Measurements from ENCODE around the gene HOXC5. TPM values are rescaled to one million over a fixed set of nuclear protein-coding genes. Genes with fewer than 3 reads are reported as not detected.

HOXC5 gene
- total and polyA plus RNA-seq, 5 experiments from 2014 or later = not detected

GRCh38 chr12:54056110-54056509, 23.3 kb downstream of the HOXC5 start:
- DNase-seq (no peak), ATAC-seq (no peak)
- Mint-ChIP-seq H3K9me3 (no peaks in the 10 kb centered on the region), H3K4me1 (peaks cover 12 to 29% (median 29%) of the 10 kb centered on the region in 4 donors), H3K27ac (no peak overlapping the region), H3K27me3 (peaks cover 32 to 83% (median 73%) of the 10 kb centered on the region in 5 donors), H3K36me3 (peaks cover 0 to 1% (median 0%) of the 10 kb centered on the region in 3 donors), H3K4me3 (no peak overlapping the region)
- POLR2A ChIA-PET = no interaction called here

- no peak for ATAC-seq
- Mint-ChIP-seq H3K4me1 (peaks cover 7 to 13% (median 10%) of the 10 kb centered on the region in 4 donors), H3K4me3 (no peak overlapping the region), H3K27me3 (peaks cover 35 to 83% (median 74%) of the 10 kb centered on the region in 5 donors), H3K36me3 (peaks cover 0 to 1% (median 0%) of the 10 kb centered on the region in 3 donors), H3K9me3 (no peaks in the 10 kb centered on the region), H3K27ac (no peak overlapping the region)
- no peak for DNase-seq
- POLR2A ChIA-PET = no interaction called here
These were observed 25.4 kb downstream of the HOXC5 start for GRCh38 chr12:54058128-54058768.

DNA sequence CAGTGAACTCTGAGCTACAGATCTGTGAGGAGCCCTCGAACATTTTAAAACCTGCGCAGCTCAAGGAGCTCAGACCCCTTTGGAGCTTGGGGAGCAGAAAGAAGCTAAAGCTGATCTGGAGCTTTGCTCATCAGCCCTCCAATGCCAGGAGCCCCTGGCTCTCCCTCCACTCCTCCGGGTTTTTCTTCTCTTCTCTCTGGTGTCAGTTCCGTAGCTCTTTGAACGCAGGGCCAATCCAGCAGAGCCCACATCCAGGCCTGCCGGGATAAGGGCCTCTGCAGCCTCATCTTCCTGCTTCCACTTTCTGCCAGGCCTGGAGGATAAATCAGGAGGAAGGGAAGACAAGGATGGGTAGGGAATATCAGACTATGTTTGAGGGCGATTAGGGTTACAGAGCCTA, 26.8 kb downstream of the HOXC5 start:
- Mint-ChIP-seq H3K36me3 (peaks cover 0 to 1% (median 0%) of the 10 kb centered on the region in 3 donors), H3K4me3 (no peak overlapping the region), H3K27ac (no peak overlapping the region), H3K4me1 (peaks cover 2 to 4% (median 3%) of the 10 kb centered on the region in 4 donors), H3K9me3 (no peaks in the 10 kb centered on the region), H3K27me3 (peaks cover 36 to 84% (median 75%) of the 10 kb centered on the region in 5 donors)
- no peak for ATAC-seq
- no peak for DNase-seq
- POLR2A ChIA-PET = interaction anchor here (0.7 kb wide), 1 partner anchor 68 kb away, joined by 7 read pairs; no protein-coding TSS in a partner anchor

GRCh38 chr12:54060174-54060974, 27.5 kb downstream of the HOXC5 start:
- H3K4me3 Mint-ChIP-seq = no peak overlapping the region
- H3K9me3 Mint-ChIP-seq = no peaks in the 10 kb centered on the region
- POLR2A ChIA-PET = no interaction called here
- ATAC-seq (no peak), DNase-seq (no peak)
- H3K27ac Mint-ChIP-seq = no peak overlapping the region
- H3K36me3 Mint-ChIP-seq = peaks cover 0 to 1% (median 0%) of the 10 kb centered on the region in 3 donors
- peaks cover 0 to 3% (median 0%) of the 10 kb centered on the region in 4 donors for H3K4me1 Mint-ChIP-seq
- peaks cover 34 to 77% (median 72%) of the 10 kb centered on the region in 5 donors for H3K27me3 Mint-ChIP-seq

GRCh38 chr12:54060975-54061778, 28.3 kb downstream of the HOXC5 start:
- peaks cover 38 to 80% (median 73%) of the 10 kb centered on the region in 5 donors for H3K27me3 Mint-ChIP-seq
- peaks cover 0 to 1% (median 0%) of the 10 kb centered on the region in 4 donors for H3K4me1 Mint-ChIP-seq
- H3K4me3 Mint-ChIP-seq = no peak overlapping the region
- ATAC-seq (no peak), DNase-seq (no peak)
- no peaks in the 10 kb centered on the region for H3K9me3 Mint-ChIP-seq
- H3K27ac Mint-ChIP-seq = no peak overlapping the region
- H3K36me3 Mint-ChIP-seq = peaks cover 0 to 1% (median 0%) of the 10 kb centered on the region in 3 donors
- POLR2A ChIA-PET = no interaction called here

DNA sequence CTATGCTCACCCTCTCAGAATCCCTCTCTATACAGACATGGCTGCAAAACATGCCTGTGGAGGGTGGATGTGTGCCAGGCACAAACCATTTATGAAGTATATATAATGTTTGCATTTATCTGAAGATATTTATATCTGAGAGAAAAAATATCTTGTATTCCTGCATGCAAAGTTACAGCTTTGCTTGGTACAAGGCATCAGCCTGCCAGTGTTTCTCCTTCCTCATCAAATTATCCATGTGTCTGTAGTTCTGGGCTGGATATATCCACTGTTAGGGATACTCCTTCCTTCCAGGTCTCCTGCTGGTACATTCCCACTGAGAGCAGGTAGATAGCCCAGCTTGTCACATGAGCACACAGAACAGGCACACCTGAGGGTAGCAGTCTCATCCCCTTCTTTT, 32.8 kb downstream of the HOXC5 start:
- Mint-ChIP-seq H3K27ac (no peak overlapping the region), H3K36me3 (no peaks in the 10 kb centered on the region)
- POLR2A ChIA-PET = interaction anchor here (2.1 kb wide), 1 partner anchor 13 kb away, joined by 6 read pairs; the partner anchor contains the start of gene HOXC4

DNA sequence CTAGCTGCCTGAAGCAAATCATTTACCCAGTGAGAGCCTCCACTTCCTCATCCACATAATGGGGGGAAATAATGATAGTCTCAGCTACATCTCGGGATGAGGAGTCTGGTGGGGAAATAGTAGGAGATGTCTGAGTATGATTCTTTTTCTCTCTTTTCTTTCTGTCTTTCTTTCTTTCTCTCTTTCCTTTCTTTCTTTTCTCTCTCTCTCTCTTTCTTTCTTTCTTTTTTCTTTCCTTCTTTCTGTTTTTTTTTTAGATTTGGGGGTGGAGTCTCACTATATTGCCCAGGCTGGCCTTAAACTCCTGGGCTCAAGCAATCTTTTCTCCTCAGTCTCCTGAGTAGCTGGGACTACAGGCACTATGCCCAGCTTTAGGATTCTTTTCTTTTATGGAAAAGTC, 33.6 kb downstream of the HOXC5 start:
- DNase-seq (no peak), ATAC-seq (no peak)
- Mint-ChIP-seq H3K27ac (no peak overlapping the region), H3K9me3 (no peaks in the 10 kb centered on the region), H3K4me3 (no peak overlapping the region), H3K4me1 (no peaks in the 10 kb centered on the region), H3K36me3 (no peaks in the 10 kb centered on the region), H3K27me3 (peaks cover 24 to 63% (median 50%) of the 10 kb centered on the region in 5 donors)
- POLR2A ChIA-PET = interaction anchor here (2.1 kb wide), 1 partner anchor 13 kb away, joined by 6 read pairs; the partner anchor contains the start of gene HOXC4

More for the DNA sequence above, 32.8 kb downstream of the HOXC5 start:
- Mint-ChIP-seq H3K4me1 (no peaks in the 10 kb centered on the region), H3K27me3 (peaks cover 25 to 63% (median 57%) of the 10 kb centered on the region in 5 donors), H3K4me3 (no peak overlapping the region), H3K9me3 (no peaks in the 10 kb centered on the region)
- ATAC-seq (no peak), DNase-seq (no peak)

DNA sequence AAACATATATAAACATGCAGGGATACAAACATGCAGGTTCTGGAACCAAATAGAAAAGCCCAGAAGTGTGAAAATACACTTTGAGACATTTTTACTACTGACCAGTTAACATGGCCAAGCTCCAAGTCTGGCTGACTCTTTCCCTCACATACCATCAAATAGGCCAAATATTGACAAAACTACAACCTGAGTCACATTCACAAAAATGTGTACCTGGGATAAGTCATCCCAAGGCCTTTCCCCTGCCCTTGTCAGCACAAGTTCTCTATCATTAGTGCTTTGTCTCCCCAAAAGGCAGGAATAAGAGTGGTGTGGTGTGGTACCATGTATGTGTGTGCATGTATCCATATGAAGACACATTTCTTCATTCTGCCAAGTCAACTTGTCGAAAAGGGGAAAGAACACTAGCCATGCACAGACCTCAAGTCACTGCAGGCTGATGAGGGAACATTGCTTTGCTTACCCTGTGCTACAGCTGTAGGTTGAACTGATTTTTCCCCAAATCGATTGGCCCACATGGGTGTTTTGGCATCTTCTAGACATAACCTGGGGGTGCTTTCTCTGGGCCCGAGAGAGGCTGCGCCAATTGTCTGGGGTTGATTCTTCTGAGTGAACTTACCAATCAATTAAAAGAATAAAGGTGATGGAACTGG, 35.7 kb downstream of the HOXC5 start:
- DNase-seq = no peak
- H3K9me3 Mint-ChIP-seq = no peaks in the 10 kb centered on the region

GRCh38 chr12:54071942-54072341, 39.1 kb downstream of the HOXC5 start:
- H3K27me3 Mint-ChIP-seq = peaks cover 6 to 39% (median 10%) of the 10 kb centered on the region in 5 donors
- H3K9me3 Mint-ChIP-seq = no peaks in the 10 kb centered on the region
- POLR2A ChIA-PET = no interaction called here
- ATAC-seq (no peak), DNase-seq (no peak)
- H3K4me1 Mint-ChIP-seq = no peaks in the 10 kb centered on the region
- H3K36me3 Mint-ChIP-seq = no peaks in the 10 kb centered on the region
- no peak overlapping the region for H3K27ac Mint-ChIP-seq
- no peak overlapping the region for H3K4me3 Mint-ChIP-seq

More for the DNA sequence above, 35.7 kb downstream of the HOXC5 start:
- POLR2A ChIA-PET = no interaction called here
- H3K27me3 Mint-ChIP-seq = peaks cover 16 to 53% (median 28%) of the 10 kb centered on the region in 5 donors
- H3K4me1 Mint-ChIP-seq = no peaks in the 10 kb centered on the region
- H3K36me3 Mint-ChIP-seq = no peaks in the 10 kb centered on the region
- H3K27ac Mint-ChIP-seq = no peak overlapping the region
- ATAC-seq = no peak
- H3K4me3 Mint-ChIP-seq = no peak overlapping the region

GRCh38 chr12:54074308-54074707, 41.5 kb downstream of the HOXC5 start:
- no peak for DNase-seq
- no peaks in the 10 kb centered on the region for H3K36me3 Mint-ChIP-seq
- H3K9me3 Mint-ChIP-seq = no peaks in the 10 kb centered on the region
- no peak overlapping the region for H3K27ac Mint-ChIP-seq
- H3K4me1 Mint-ChIP-seq = peaks cover 0 to 5% (median 2%) of the 10 kb centered on the region in 4 donors
- peaks cover under 1 to 28% (median 10%) of the 10 kb centered on the region in 5 donors for H3K27me3 Mint-ChIP-seq
- POLR2A ChIA-PET = no interaction called here
- H3K4me3 Mint-ChIP-seq = no peak overlapping the region
- no peak for ATAC-seq

DNA sequence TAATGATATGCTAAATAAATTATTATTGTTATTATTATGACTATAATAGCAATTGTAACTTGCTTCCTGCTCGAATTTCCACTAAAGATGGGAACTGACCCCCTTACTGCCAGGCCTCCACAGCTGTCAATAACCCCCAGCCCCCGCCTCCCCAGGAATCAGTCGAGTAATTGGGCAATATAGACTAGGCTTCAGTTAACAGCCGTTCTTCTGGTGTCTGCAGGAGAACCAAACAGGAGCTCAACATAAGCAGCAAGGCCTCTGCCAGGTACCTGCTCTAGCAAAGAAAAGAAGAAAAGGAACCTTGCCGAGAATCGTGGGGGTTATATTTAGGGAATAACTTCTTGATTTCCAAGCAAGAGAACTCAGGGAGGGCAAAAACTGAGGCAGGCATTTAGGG, 42.6 kb downstream of the HOXC5 start:
- no peaks in the 10 kb centered on the region for H3K9me3 Mint-ChIP-seq
- H3K4me3 Mint-ChIP-seq = no peak overlapping the region
- peaks cover 0 to 23% (median 10%) of the 10 kb centered on the region in 5 donors for H3K27me3 Mint-ChIP-seq
- H3K36me3 Mint-ChIP-seq = no peaks in the 10 kb centered on the region
- DNase-seq = no peak
- ATAC-seq = no peak
- H3K27ac Mint-ChIP-seq = no peak overlapping the region
- POLR2A ChIA-PET = no interaction called here
- peaks cover 2 to 10% (median 3%) of the 10 kb centered on the region in 4 donors for H3K4me1 Mint-ChIP-seq

DNA sequence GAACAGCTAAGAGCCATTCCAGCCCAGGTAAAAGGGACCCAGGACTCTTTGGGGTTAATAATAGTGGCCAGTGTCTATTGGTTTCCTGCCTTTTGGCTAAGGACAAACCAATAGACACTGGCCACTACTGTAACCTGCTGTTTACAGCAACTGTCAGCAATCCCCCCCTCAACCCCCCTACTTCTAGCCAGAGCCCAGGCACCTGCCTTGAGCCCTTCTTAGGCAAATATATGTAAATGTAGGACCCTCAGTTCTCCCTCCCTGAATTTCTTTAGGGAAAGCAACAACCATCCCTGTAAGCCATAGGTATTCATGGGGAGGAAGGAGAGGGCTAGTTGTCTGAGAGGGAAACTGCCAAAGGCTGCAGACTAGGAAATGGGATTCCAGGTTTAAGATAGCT, 43.1 kb downstream of the HOXC5 start:
- Mint-ChIP-seq H3K4me1 (peaks cover 6 to 15% (median 8%) of the 10 kb centered on the region in 4 donors), H3K36me3 (no peaks in the 10 kb centered on the region), H3K4me3 (no peak overlapping the region), H3K27me3 (peaks cover 0 to 21% (median 7%) of the 10 kb centered on the region in 5 donors), H3K27ac (no peak overlapping the region), H3K9me3 (no peaks in the 10 kb centered on the region)
- POLR2A ChIA-PET = no interaction called here
- DNase-seq (no peak), ATAC-seq (no peak)

Data from naive thymus-derived CD8-positive, alpha-beta T cell (primary cell).